Transverse colon (tissue), 4 donors: ENCODE results near the gene CABLES2. TPM values are rescaled to one million over a fixed set of nuclear protein-coding genes. Genes with fewer than 3 reads are reported as not detected.

ENCODE experiments used
- DNase-seq: peaks from one replicate; pipeline ENCODE4 v3.0.0-alpha.2; 2019
- H3K27ac ChIP-seq, 4 donors: fragments of 200-600 bp; sonication (generic); 2 replicates each; pipeline ENCODE4 v1.5.1; 2016 to 2018; ENCODE audit warnings: inconsistent platforms in 4 of 4
- H3K27me3 ChIP-seq: fragments of 200-600 bp; sonication (generic); 2 replicates; pipeline ENCODE4 v1.5.1; 2017; ENCODE audit warnings: inconsistent platforms
- H3K36me3 ChIP-seq, 4 donors: fragments of 200-600 bp; sonication (generic); 2 replicates each; pipeline ENCODE4 v1.5.1; 2017 to 2019; ENCODE audit warnings: inconsistent platforms in 4 of 4
- H3K4me1 ChIP-seq, 4 donors: fragments of 200-600 bp; sonication (generic); 2 replicates each; pipeline ENCODE4 v1.5.1; 2017 to 2020; ENCODE audit warnings: inconsistent platforms in 4 of 4
- H3K4me3 ChIP-seq, 4 donors: fragments of 200-600 bp; sonication (generic); 1 replicate in 1 of 4; 2 replicates in 3 of 4; pipeline versions ENCODE4 v1.5.1 to v1.6.1; 2017 to 2019; ENCODE audit warnings: inconsistent platforms in 4 of 4
- H3K9me3 ChIP-seq, 2 donors: fragments of 200-600 bp; sonication (generic); 2 replicates each; pipeline ENCODE4 v1.5.1; 2017 to 2019; ENCODE audit warnings: inconsistent platforms in 2 of 2
- CTCF ChIP-seq, 5 experiments: fragments of 200-600 bp in 3 of 5; fragments of 450-650 bp in 2 of 5; sonication (generic) in 3 of 5; IDR thresholded peaks; 1 replicate in 2 of 5; 2 replicates in 3 of 5; pipeline ENCODE4 v1.5.1; 2016 to 2017; ENCODE audit warnings: antibody characterized with exemption in 5 of 5, inconsistent platforms in 3 of 5, mild to moderate bottlenecking in 2 of 5, moderate library complexity in 1 of 5
- EP300 ChIP-seq: sonication (generic); formaldehyde crosslinking; IDR thresholded peaks from one replicate; pipeline ENCODE4 v1.6.1; 2017; ENCODE audit warnings: antibody characterized with exemption, low read depth
- POLR2A ChIP-seq: fragments of 450-650 bp; IDR thresholded peaks from one replicate; pipeline ENCODE4 v1.6.1; 2016; ENCODE audit warnings: antibody characterized with exemption, mild to moderate bottlenecking, moderate library complexity
- POLR2AphosphoS5 ChIP-seq, 3 donors: sonication (generic); formaldehyde crosslinking; IDR thresholded peaks; one replicate each; pipeline ENCODE4 v1.6.1; 2016; ENCODE audit warnings: antibody characterized with exemption in 3 of 3
- WGBS, 2 donors: methylation state at CpG; one replicate each; pipeline ENCODE4 v1.1.5; 2018; ENCODE audit warnings: low coverage in 1 of 2; 5-methylcytosine and 5-hydroxymethylcytosine counted together
- in situ Hi-C, 4 donors: fragments of 200-750 bp; cut with MboI; loops; one replicate each; pipeline versions ENCODE4 v1.15.0 to v1.15.1; 2017; ENCODE audit warnings: low sequenced_read_pairs in 3 of 4, low pct_ligation_motif_present in 1 of 4, low pct_unique_long_range_greater_than_20kb in 1 of 4
- intact Hi-C: fragments of 100-400 bp; cut with DNase I; formaldehyde crosslinking; loops from one replicate; pipeline ENCODE4 v1.15.1; 2023; ENCODE audit warnings: low total_unique reads
- total RNA-seq, 4 donors: library from RNA; depleted of rRNA; stranded (reverse); fragments of >200 nt; gene quantifications; one replicate each; pipeline ENCODE4 v1.1.0, GENCODE V29; 2016

CABLES2 gene
- total RNA-seq, 4 donors from 2014 or later = 3.7 to 10.1 (median 8.5) TPM

- DNase-seq = no peak
- 58% methylated on average over 20 of the region's 20 CpGs; no CpG with 5 or more reads in 1 of the 2 donors for WGBS, 2 donors
- in situ Hi-C loops (loop anchor here in 2 of 4 donors (10.0 kb wide), 1 partner anchor 93 kb away; no protein-coding TSS in a partner anchor), intact Hi-C loops (no loop called here)
- TF ChIP-seq CTCF (IDR thresholded peaks at IDR 0.05) (no peak), EP300 (no peak), POLR2AphosphoS5 (IDR thresholded peaks at IDR 0.05) (no peak), POLR2A (no peak)
- Histone ChIP-seq H3K9me3 (no peaks in the 10 kb centered on the region), H3K36me3 (peaks cover 0 to 3% (median 0%) of the 10 kb centered on the region in 4 donors), H3K4me1 (peaks cover 18 to 24% (median 22%) of the 10 kb centered on the region in 4 donors), H3K27me3 (no peaks in the 10 kb centered on the region), H3K27ac (peak overlapping the region in 3 of 4 donors; percentile 93 to 97 (median 95)), H3K4me3 (peak overlapping the region in 3 of 4 donors; percentile 73 to 98 (median 75))
These were observed 19.0 kb downstream of the CABLES2 start for GRCh38 chr20:62387933-62388635.

- intact Hi-C loops (no loop called here), in situ Hi-C loops (loop anchor here in 2 of 4 donors (10.0 kb wide), 1 partner anchor 93 kb away; no protein-coding TSS in a partner anchor)
- DNase-seq = no peak
- H3K27ac ChIP-seq = peak overlapping the region; percentile 91 to 97 (median 94)
- peaks cover 0 to 3% (median 0%) of the 10 kb centered on the region in 4 donors for H3K36me3 ChIP-seq
- no peak for TF ChIP-seq CTCF (IDR thresholded peaks at IDR 0.05)
- TF ChIP-seq EP300 = no peak
- no peak for TF ChIP-seq POLR2AphosphoS5 (IDR thresholded peaks at IDR 0.05)
- TF ChIP-seq POLR2A = no peak
- H3K27me3 ChIP-seq = no peaks in the 10 kb centered on the region
- peak overlapping the region; percentile 73 to 98 (median 84) for H3K4me3 ChIP-seq
- peaks cover 20 to 24% (median 22%) of the 10 kb centered on the region in 4 donors for H3K4me1 ChIP-seq
- H3K9me3 ChIP-seq = no peaks in the 10 kb centered on the region
- whole genome bisulfite sequencing, 2 donors = 0 to 3% methylated on average over 2 to 47 of the region's 47 CpGs
These were observed 19.7 kb downstream of the CABLES2 start for GRCh38 chr20:62387219-62387913.

GRCh38 chr20:62386383-62387218 lies 20.5 kb downstream of the CABLES2 start, which contains the start of gene RPS21:
Gene RPS21 (plus strand): TSS chr20:62387103. CDS start chr20:62387339, 236 bp downstream.
- H3K4me1 ChIP-seq = peaks cover 22 to 24% (median 23%) of the 10 kb centered on the region in 4 donors
- peak within 1 kb of the TSS; percentile 73 to 98 (median 84) for H3K4me3 ChIP-seq
- H3K27me3 ChIP-seq = no peaks in the 10 kb centered on the region
- peak within 1 kb of the TSS; percentile 91 to 97 (median 94) for H3K27ac ChIP-seq
- H3K36me3 ChIP-seq = peaks cover 0 to 3% (median 0%) of the 10 kb centered on the region in 4 donors
- intact Hi-C loops (no loop called here), in situ Hi-C loops (loop anchor here in 2 of 4 donors (10.0 kb wide), 1 partner anchor 92 kb away; no protein-coding TSS in a partner anchor)
- 1% methylated on average over 59 of the region's 83 CpGs; no CpG with 5 or more reads in 1 of the 2 donors for WGBS, 2 donors
- no peaks in the 10 kb centered on the region for H3K9me3 ChIP-seq
- DNase-seq = peak; percentile 95
- TF ChIP-seq EP300 (no peak), POLR2A (peak; percentile 81), POLR2AphosphoS5 (IDR thresholded peaks at IDR 0.05) (peak; percentile 94 to 96 (median 94)), CTCF (IDR thresholded peaks at IDR 0.05) (peak in 1 of 5 experiments; percentile 18)
